ENCODE measurements around the gene TJP2. TPM values are rescaled to one million over a fixed set of nuclear protein-coding genes. Genes with fewer than 3 reads are reported as not detected.

The TJP2 gene
- total RNA-seq, 1 experiment from 2014 or later, result 106 TPM

DNA sequence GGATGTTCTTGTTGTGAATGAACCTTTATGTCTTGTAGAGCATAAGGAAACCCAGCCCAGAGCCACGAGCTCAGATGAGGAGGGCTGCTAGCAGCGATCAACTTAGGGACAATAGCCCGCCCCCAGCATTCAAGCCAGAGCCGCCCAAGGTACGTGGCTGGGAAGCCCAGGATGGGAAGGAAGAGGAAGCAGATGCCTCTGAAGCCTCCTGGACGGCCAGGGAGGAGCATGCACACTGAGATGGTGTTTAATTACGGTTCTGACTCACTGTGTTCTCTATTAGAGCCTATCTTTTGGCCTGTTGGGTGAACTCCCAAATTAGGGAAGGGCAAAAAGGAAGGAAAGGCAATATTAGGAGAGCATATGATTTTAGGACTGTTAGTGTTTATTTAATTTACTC is 75.3 kb downstream of the TJP2 start:
- DNase-seq, result peak; percentile 15
- Histone ChIP-seq H3K4me1 (ENCODE audit: insufficient read depth, low read length) (no peaks in the 10 kb centered on the region), H3K9me3 (ENCODE audit: low read length) (no peaks in the 10 kb centered on the region), H4K20me1 (ENCODE audit: low read length) (no peaks in the 10 kb centered on the region), H3K79me2 (ENCODE audit: low read length) (no peaks in the 10 kb centered on the region), H3K27ac (ENCODE audit: low read length) (no peak overlapping the region), H3K9ac (ENCODE audit: low read length) (no peak overlapping the region), H3K27me3 (ENCODE audit: low read length) (no peaks in the 10 kb centered on the region), H3K9me2 (replicated peaks; ENCODE audit: low read length) (no peaks in the 10 kb centered on the region), H2AFZ (ENCODE audit: low read length) (no peak overlapping the region), H3K4me2 (ENCODE audit: low read length) (no peak overlapping the region), H3K36me3 (ENCODE audit: low read depth, low read length) (no peaks in the 10 kb centered on the region; the same call in 1 of the 2 replicates), H3F3A (ENCODE audit: low read length, unreplicated experiment) (no peaks in the 10 kb centered on the region), H3K4me3 (ENCODE audit: low read length) (no peak overlapping the region)
- ChIA-PET POLR2A (ENCODE audit: unreplicated experiment) (no interaction called here), CTCF (no interaction called here)
- peak; percentile 62 for ATAC-seq
- no peak for TF ChIP-seq EZH2 (IDR thresholded peaks at IDR 0.05; ENCODE audit: low read length, unreplicated experiment)
- TF ChIP-seq, protein P1, sequence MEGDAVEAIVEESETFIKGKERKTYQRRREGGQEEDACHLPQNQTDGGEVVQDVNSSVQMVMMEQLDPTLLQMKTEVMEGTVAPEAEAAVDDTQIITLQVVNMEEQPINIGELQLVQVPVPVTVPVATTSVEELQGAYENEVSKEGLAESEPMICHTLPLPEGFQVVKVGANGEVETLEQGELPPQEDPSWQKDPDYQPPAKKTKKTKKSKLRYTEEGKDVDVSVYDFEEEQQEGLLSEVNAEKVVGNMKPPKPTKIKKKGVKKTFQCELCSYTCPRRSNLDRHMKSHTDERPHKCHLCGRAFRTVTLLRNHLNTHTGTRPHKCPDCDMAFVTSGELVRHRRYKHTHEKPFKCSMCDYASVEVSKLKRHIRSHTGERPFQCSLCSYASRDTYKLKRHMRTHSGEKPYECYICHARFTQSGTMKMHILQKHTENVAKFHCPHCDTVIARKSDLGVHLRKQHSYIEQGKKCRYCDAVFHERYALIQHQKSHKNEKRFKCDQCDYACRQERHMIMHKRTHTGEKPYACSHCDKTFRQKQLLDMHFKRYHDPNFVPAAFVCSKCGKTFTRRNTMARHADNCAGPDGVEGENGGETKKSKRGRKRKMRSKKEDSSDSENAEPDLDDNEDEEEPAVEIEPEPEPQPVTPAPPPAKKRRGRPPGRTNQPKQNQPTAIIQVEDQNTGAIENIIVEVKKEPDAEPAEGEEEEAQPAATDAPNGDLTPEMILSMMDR (conservative IDR thresholded peaks at IDR 0.05; ENCODE audit: low read depth, low read length), result no peak
- no peak for TF ChIP-seq EZH2phosphoT487 (IDR thresholded peaks at IDR 0.05; ENCODE audit: borderline replicate concordance, low read length)
- intact Hi-C loops (cut with micrococcal nuclease), result no loop called here
- no TSS peak for BruUV-seq (replicated peaks)

DNA sequence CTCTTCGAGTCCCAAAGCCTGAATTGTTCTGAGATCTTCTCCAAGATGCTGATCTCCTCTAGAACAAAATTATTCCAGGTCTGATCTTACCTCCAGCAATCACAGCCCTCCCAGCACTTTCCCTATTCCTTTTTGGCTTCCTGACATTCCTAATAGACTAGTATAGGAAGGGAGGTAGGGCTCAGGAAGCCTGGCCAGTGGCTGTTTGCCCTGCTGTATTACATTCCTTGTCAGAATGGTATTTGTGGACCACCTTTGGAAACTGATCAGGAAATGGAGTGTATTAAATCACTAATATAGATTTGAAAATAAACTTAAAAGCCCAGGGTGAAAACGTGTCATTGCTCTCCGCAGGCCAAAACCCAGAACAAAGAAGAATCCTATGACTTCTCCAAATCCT is 76.6 kb downstream of the TJP2 start:
- no peaks in the 10 kb centered on the region for H3F3A ChIP-seq (ENCODE audit: low read length, unreplicated experiment)
- no peak for ATAC-seq
- TF ChIP-seq, protein P1 (conservative IDR thresholded peaks at IDR 0.05; ENCODE audit: low read depth, low read length), result no peak
- TF ChIP-seq EZH2phosphoT487 (IDR thresholded peaks at IDR 0.05; ENCODE audit: borderline replicate concordance, low read length) (no peak), EZH2 (IDR thresholded peaks at IDR 0.05; ENCODE audit: low read length, unreplicated experiment) (no peak)
- H3K9me2 ChIP-seq (replicated peaks; ENCODE audit: low read length), result no peaks in the 10 kb centered on the region
- no peak overlapping the region for H3K27ac ChIP-seq (ENCODE audit: low read length)
- H4K20me1 ChIP-seq (ENCODE audit: low read length), result no peaks in the 10 kb centered on the region
- H3K79me2 ChIP-seq (ENCODE audit: low read length), result no peaks in the 10 kb centered on the region
- no peak overlapping the region for H3K4me3 ChIP-seq (ENCODE audit: low read length)
- H3K9me3 ChIP-seq (ENCODE audit: low read length), result no peaks in the 10 kb centered on the region
- H3K9ac ChIP-seq (ENCODE audit: low read length), result no peak overlapping the region
- H2AFZ ChIP-seq (ENCODE audit: low read length), result no peak overlapping the region
- POLR2A ChIA-PET (ENCODE audit: unreplicated experiment), result no interaction called here
- no peaks in the 10 kb centered on the region for H3K27me3 ChIP-seq (ENCODE audit: low read length)
- intact Hi-C loops (cut with micrococcal nuclease), result no loop called here
- no peak for DNase-seq
- BruUV-seq (replicated peaks), result no TSS peak
- H3K4me2 ChIP-seq (ENCODE audit: low read length), result no peak overlapping the region
- CTCF ChIA-PET, result no interaction called here
- no peaks in the 10 kb centered on the region for H3K4me1 ChIP-seq (ENCODE audit: insufficient read depth, low read length)
- no peaks in the 10 kb centered on the region; the same call in 1 of the 2 replicates for H3K36me3 ChIP-seq (ENCODE audit: low read depth, low read length)

DNA sequence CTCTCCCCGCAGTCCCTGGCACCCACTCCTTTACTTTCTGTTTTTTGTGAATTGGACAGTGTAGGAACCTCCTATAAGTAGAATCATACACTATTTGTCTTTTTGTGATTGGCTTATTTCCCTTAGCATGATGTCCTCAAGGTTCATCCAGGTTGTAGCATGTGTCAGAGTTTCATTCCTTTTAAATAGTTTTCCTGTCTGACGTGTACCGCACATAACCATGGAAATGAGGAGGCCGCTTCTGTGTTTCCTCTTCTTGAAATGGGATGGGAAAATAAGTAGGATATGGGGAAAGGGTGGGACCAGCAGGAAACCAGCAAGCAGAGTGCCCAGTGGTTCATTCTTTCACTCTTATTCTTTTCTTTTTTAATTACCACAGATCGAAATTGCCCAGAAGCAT is 78.4 kb downstream of the TJP2 start:
- H3K79me2 ChIP-seq (ENCODE audit: low read length), result no peaks in the 10 kb centered on the region
- H3K9me2 ChIP-seq (replicated peaks; ENCODE audit: low read length), result no peaks in the 10 kb centered on the region
- no peak overlapping the region for H2AFZ ChIP-seq (ENCODE audit: low read length)
- H3K4me1 ChIP-seq (ENCODE audit: insufficient read depth, low read length), result no peaks in the 10 kb centered on the region
- no peaks in the 10 kb centered on the region for H3K9me3 ChIP-seq (ENCODE audit: low read length)
- DNase-seq (no peak), ATAC-seq (no peak)
- H3K36me3 ChIP-seq (ENCODE audit: low read depth, low read length), result no peaks in the 10 kb centered on the region; the same call in 1 of the 2 replicates
- intact Hi-C loops (cut with micrococcal nuclease), result no loop called here
- ChIA-PET POLR2A (ENCODE audit: unreplicated experiment) (no interaction called here), CTCF (no interaction called here)
- no peak overlapping the region for H3K9ac ChIP-seq (ENCODE audit: low read length)
- no peaks in the 10 kb centered on the region for H4K20me1 ChIP-seq (ENCODE audit: low read length)
- H3K4me2 ChIP-seq (ENCODE audit: low read length), result no peak overlapping the region
- H3K27me3 ChIP-seq (ENCODE audit: low read length), result no peaks in the 10 kb centered on the region
- TF ChIP-seq, protein P1 (conservative IDR thresholded peaks at IDR 0.05; ENCODE audit: low read depth, low read length), result no peak
- BruUV-seq (replicated peaks), result no TSS peak
- no peaks in the 10 kb centered on the region for H3F3A ChIP-seq (ENCODE audit: low read length, unreplicated experiment)
- H3K4me3 ChIP-seq (ENCODE audit: low read length), result no peak overlapping the region
- no peak overlapping the region for H3K27ac ChIP-seq (ENCODE audit: low read length)

All from PC-3 (cell line).